ENCODE data around the gene ITSN1.

Gene ITSN1

DNA sequence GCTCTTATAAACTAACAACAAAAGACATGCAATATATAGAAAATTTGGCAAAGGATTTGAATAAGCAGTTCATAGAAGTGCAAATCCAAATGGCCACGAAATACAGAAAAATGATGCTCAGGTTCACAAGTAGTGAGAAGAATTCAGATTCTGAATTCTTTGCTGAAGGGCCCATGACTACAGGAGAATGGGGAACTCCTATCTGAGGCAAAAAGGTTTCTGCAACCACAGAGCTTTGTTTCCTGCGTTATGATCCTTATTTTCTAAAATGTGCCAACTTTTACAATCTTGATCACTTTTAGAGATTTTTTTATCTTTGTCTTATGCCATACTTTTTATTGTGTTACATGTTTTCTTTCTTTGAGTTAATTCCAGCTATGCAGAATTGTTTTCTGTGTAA lies 91.3 kb downstream of the ITSN1 start:
- no peak for DNase-seq

DNA sequence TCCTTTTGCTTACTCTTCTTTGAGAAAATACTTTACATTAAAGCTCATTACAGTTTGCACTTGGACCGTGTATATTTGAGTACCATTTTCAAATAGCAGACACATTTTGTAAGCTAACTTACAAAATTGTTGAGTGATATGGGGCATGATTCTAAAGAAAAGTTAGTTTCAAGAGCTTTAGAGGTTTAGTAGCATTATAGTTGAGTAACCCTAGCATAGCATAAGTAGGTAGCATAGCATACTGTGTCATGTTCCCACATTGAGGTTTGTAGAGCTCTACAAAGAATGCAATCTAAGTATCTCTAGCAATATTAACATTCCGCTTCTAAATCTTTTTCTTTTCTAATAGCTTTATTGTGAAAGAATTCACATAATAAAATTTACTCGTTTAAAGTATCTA lies 92.0 kb downstream of the ITSN1 start:
- no peak for DNase-seq

DNA sequence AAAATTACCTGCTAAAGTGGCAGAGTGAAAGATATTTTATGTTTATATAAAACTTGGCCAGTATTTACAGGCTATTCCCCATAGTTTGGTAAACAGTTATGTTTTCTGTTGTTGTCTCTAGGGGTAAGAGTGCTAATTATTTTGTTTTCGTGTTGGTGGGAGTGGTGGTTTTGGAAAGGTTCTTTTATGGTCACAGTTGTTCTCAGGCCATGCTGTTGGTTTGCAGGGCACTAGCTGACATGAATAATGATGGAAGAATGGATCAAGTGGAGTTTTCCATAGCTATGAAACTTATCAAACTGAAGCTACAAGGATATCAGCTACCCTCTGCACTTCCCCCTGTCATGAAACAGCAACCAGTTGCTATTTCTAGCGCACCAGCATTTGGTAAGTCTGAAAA lies 92.5 kb downstream of the ITSN1 start:
- DNase-seq: no peak

GRCh38 chr21:33736569-33736968 lies 94.3 kb downstream of the ITSN1 start:
- DNase-seq: no peak

- no peak for DNase-seq
These were observed 97.4 kb downstream of the ITSN1 start for GRCh38 chr21:33739701-33740100.

GRCh38 chr21:33747420-33747819 lies 105.1 kb downstream of the ITSN1 start:
- no peak for DNase-seq

DNA sequence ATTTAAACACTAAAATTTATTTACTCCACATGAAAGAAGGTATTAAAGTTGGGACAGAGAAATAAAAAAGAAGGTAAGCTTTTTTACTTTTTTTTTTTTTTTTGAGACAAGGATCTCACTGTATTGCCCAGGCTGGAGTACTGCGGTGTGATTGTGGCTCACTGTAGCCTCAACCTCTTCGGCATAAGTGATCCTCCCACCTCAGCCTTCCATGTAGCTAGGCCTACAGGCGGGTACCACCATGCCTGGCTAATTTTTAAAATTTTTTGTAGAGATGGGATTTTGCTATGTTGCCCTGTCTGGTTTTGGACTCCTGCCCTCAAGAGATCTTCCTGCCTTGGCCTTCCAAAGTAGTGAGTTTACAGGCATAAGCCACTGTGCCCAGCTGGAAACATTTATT lies 106.6 kb downstream of the ITSN1 start:
- DNase-seq: no peak

DNA sequence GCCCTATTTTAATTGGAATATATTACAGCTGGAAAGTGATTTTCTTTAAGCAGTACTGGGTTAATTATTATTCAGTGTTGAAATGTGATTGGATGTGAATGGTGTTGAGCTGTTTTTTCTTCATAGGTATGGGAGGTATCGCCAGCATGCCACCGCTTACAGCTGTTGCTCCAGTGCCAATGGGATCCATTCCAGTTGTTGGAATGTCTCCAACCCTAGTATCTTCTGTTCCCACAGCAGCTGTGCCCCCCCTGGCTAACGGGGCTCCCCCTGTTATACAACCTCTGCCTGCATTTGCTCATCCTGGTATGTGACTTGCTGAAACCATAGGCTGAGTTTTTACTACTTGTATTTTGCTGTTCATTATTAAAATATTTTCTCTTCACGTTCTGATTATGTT lies 107.7 kb downstream of the ITSN1 start:
- no peak for DNase-seq

- no peak for DNase-seq
These were observed 108.8 kb downstream of the ITSN1 start for GRCh38 chr21:33751120-33751519.

GRCh38 chr21:33751533-33751932 lies 109.2 kb downstream of the ITSN1 start:
- DNase-seq: no peak

GRCh38 chr21:33752260-33752659 lies 110.0 kb downstream of the ITSN1 start:
- DNase-seq: no peak

DNA sequence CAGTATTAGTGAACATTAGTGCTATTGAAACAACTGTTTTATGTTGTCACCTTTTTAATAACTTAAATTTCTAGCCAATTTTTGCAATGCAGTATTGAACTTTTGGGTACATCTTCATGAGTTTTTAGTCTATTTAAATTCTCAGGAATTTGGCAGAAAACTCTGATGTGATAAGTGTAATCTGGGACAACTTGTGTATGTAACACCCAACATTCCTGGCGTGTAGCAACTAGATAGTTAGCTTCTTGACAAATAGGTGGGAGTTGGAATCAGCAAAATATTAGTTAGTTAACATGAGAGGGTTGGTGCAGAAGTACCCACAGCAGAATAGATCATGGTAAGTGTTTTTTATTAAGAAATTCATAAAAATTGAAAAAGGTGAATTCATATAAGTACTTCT lies 111.6 kb downstream of the ITSN1 start:
- no peak for DNase-seq

- no peak for DNase-seq
These were observed 112.2 kb downstream of the ITSN1 start for GRCh38 chr21:33754481-33754880.

DNA sequence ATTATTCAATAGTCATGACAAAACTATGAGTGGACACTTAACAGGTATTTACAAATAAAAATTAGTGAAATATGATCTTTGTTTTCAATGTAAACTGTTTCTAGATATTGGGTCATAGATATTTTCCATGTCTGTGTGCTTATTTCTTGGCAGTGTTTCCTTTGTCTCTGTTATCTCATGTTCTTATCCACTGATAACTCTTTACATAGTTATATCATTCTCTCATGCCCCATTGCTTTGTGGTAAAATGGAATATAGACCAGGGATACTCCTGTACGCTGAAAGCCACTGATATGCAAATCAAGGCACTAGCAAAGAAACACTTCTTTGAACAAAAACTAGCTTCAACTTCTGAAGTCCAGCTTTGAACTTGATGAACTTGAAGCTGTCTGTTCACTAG lies 113.1 kb downstream of the ITSN1 start:
- no peak for DNase-seq

GRCh38 chr21:33760641-33761440 lies 118.5 kb downstream of the ITSN1 start:
- no peak for DNase-seq

- DNase-seq: no peak
These were observed 119.2 kb downstream of the ITSN1 start for GRCh38 chr21:33761441-33762036.

DNA sequence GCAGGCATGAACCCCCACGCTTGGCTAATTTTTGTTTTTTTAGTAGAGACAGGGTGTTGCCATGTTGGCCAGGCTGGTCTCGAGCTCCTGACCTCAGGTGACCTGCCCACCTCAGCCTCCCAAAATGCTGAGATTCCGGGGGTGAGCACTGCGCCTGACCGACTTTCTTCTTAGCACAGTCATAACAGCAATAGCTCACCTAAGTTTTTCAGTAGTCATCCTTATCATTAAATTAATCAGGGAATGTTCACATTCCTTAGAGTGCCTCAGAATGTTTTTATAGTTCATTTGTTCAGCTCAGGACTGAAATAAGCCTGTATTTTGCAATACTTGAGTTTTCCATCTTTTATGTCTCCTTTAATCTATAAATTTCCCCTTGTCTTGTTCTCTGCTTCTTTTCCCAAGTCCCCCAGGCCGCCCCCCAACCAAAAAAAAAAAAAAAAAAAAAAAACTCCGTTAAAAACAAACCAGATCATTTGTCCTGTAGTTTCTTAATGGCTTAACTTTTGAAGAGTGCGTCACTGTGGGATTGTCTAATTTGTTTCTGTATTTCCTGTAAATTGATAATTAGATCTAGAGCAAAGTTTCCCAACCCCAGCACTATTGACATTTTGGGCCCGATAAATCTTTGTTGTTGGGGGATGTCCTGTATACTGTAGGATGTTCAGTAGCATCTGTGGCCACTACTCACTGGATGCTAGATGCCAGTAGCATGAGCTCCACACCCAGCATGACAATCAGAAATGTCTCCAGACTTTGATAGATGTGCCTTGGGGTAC lies 120.7 kb downstream of the ITSN1 start:
- DNase-seq: no peak

GRCh38 chr21:33763582-33763899 lies 121.2 kb downstream of the ITSN1 start:
- no peak for DNase-seq

GRCh38 chr21:33767236-33767635 lies 124.9 kb downstream of the ITSN1 start:
- DNase-seq: no peak

- DNase-seq: no peak
These were observed 125.7 kb downstream of the ITSN1 start for GRCh38 chr21:33767960-33768359.

DNA sequence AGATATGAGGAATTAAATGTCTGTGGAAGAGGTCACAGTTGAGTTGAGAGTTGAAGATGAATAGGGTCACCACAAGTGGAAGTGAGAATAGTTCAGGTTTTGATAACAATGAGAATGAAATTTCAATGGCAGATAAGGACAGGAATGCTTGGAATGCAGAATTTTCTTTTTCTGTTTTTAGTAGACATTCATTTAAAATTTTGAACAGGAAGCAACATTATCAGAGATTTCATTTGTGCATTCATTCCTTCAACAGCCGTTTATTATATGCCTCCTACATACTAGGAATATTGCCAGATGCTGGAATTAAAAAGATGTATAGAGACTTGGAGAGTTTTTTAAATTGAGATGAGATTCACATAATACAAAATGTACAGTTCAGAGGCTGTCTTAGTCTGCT lies 126.8 kb downstream of the ITSN1 start:
- DNase-seq: no peak

DNA sequence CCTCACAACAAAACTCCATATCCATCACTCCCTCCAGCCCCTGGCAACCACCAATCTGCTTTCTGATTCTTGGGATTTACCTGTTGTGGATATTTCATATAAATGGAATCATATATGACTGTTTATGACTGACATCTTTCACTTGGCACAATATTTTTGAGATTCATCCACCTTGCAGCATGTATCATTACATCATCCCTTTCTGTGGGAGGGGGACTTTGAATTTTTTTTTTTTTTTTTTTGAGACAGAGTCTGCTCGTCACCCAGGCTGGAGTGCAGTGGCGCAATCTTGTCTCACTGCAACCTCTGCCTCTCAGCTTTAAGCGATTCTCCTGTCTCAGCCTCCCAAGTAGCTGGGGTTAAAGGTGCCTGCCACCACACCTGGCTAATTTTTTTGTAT lies 128.2 kb downstream of the ITSN1 start:
- no peak for DNase-seq

- no peak for DNase-seq
These were observed 129.7 kb downstream of the ITSN1 start for GRCh38 chr21:33771976-33772375.

GRCh38 chr21:33774551-33774950 lies 132.2 kb downstream of the ITSN1 start:
- no peak for DNase-seq

All from activated CD4-positive, alpha-beta T cell treated with anti-CD3 and anti-CD28 coated beads, Interleukin-2, amount 50 U/mL, for 16 hours (primary cell).